CD4-positive, alpha-beta T cell (primary cell): Measurements from ENCODE around the gene PABPN1. TPM values are rescaled to one million over a fixed set of nuclear protein-coding genes. Genes with fewer than 3 reads are reported as not detected.

ENCODE experiments used
- ATAC-seq: fragments of 200-7000 bp; cut with Tn5 transposase; one replicate; pipeline ENCODE4 v1.10.0; 2022; ENCODE audit warnings: mild to moderate bottlenecking; ENCODE audit not compliant: poor library complexity
- CTCF ChIA-PET: fragments of 350-600 bp; sonication (Branson Sonifier 250); formaldehyde crosslinking; loops from one replicate; lab custom pipeline; 2021; ENCODE audit warnings: antibody characterized with exemption, inconsistent platforms; lab: Charles Lee
- POLR2A ChIA-PET: fragments of 350-600 bp; sonication (Branson Sonifier 250); formaldehyde crosslinking; loops from one replicate; lab custom pipeline; 2021; ENCODE audit warnings: antibody characterized with exemption, inconsistent platforms; lab: Charles Lee
- DNase-seq, 14 experiments: peaks; one replicate each; pipeline ENCODE4 v3.0.0-alpha.2; 2013 to 2020; ENCODE audit warnings: mixed read lengths in 2 of 14
- H3K27ac ChIP-seq, 2 donors: one replicate each; pipeline versions ENCODE4 v1.5.1 to v1.7.0; 2013; ENCODE audit warnings: low read length in 2 of 2, low read depth in 1 of 2, mild to moderate bottlenecking in 1 of 2
- H3K27me3 ChIP-seq, 2 experiments: 1 replicate in 1 of 2; 2 replicates in 1 of 2; pipeline versions ENCODE4 v1.6.1 to v1.7.0; 2013; ENCODE audit warnings: low read length in 2 of 2, control low read depth in 1 of 2, mild to moderate bottlenecking in 1 of 2, moderate library complexity in 1 of 2; ENCODE audit not compliant: insufficient read depth in 2 of 2, control insufficient read depth in 1 of 2
- H3K36me3 ChIP-seq: one replicate; pipeline ENCODE4 v1.6.1; 2013; ENCODE audit warnings: low read length, control low read depth; ENCODE audit not compliant: insufficient read depth
- H3K4me1 ChIP-seq: one replicate; pipeline ENCODE4 v1.6.1; 2013; ENCODE audit warnings: low read length, control low read depth; ENCODE audit not compliant: insufficient read depth
- H3K4me3 ChIP-seq: one replicate; pipeline ENCODE4 v1.5.1; 2013; ENCODE audit warnings: mild to moderate bottlenecking, low read length, moderate library complexity
- H3K9me3 ChIP-seq, 2 experiments: 1 replicate in 1 of 2; 2 replicates in 1 of 2; pipeline versions ENCODE4 v1.6.1 to v1.7.0; 2013; ENCODE audit warnings: low read length in 2 of 2, mild to moderate bottlenecking in 2 of 2, control low read depth in 1 of 2, moderate library complexity in 1 of 2; ENCODE audit not compliant: control insufficient read depth in 1 of 2, insufficient read depth in 1 of 2
- H3K27ac Mint-ChIP-seq: one replicate; pipeline ENCODE4 v1.8.0; 2020; ENCODE audit warnings: mixed read lengths
- H3K27me3 Mint-ChIP-seq: one replicate; pipeline ENCODE4 v1.8.0; 2021; ENCODE audit warnings: mixed read lengths
- H3K36me3 Mint-ChIP-seq: one replicate; pipeline ENCODE4 v1.8.0; 2021; ENCODE audit warnings: low read depth, mixed read lengths
- H3K4me1 Mint-ChIP-seq: one replicate; pipeline ENCODE4 v1.8.0; 2021; ENCODE audit warnings: low read depth, mixed read lengths
- H3K4me3 Mint-ChIP-seq: one replicate; pipeline ENCODE4 v1.8.0; 2020; ENCODE audit warnings: mild to moderate bottlenecking, mixed read lengths
- H3K9me3 Mint-ChIP-seq: one replicate; pipeline ENCODE4 v1.8.0; 2020; ENCODE audit warnings: mixed read lengths
- CTCF ChIP-seq: fragments of 200-600 bp; IDR thresholded peaks from one replicate; pipeline ENCODE4 v1.8.0; 2022; ENCODE audit warnings: antibody characterized with exemption, mild to moderate bottlenecking
- intact Hi-C, 2 experiments: fragments of 100-400 bp; cut with DNase I in 1 of 2; cut with micrococcal nuclease in 1 of 2; formaldehyde crosslinking; loops; one replicate each; pipeline versions ENCODE4 v1.15.1 to v1.9.0; 2023 to 2025; cut with DNase I, micrococcal nuclease
- total RNA-seq, 174 experiments: library from RNA in 2 of 174; stranded (reverse) in 2 of 174; gene quantifications; one replicate each; pipeline ENCODE4 v1.2.3 and lab custom pipeline; 2021 to 2026

Gene PABPN1
- total RNA-seq, 2 experiments from 2014 or later = 188 to 195 TPM

GRCh38 chr14:23352506-23353432 lies 31.5 kb downstream of the PABPN1 start, which contains the start of gene SLC22A17:
Gene SLC22A17, minus strand, starts transcription at chr14:23352887.
- Mint-ChIP-seq H3K9me3 (no peaks in the 10 kb centered on the region), H3K36me3 (no peaks in the 10 kb centered on the region), H3K4me1 (peaks cover 5% of the 10 kb centered on the region), H3K4me3 (peak within 1 kb of the TSS; percentile 86), H3K27me3 (peaks cover 48% of the 10 kb centered on the region), H3K27ac (peak within 1 kb of the TSS; percentile 26)
- intact Hi-C loops = no loop called here
- peak; percentile 23 to 86 (median 61) for DNase-seq
- peaks cover 15% of the 10 kb centered on the region for H3K4me1 ChIP-seq
- peaks cover 4 to 21% of the 10 kb centered on the region in 2 experiments for H3K27me3 ChIP-seq
- no peak within 1 kb of the TSS for H3K27ac ChIP-seq
- ATAC-seq = peak; percentile 95
- ChIA-PET CTCF (interaction anchor here (1.2 kb wide), 1 partner anchor 207 kb away, joined by 3 read pairs; no protein-coding TSS in a partner anchor), POLR2A (interaction anchor here (1.0 to 2.8 kb wide), 5 partner anchors 10 to 258 kb away, joined by 3 to 21 read pairs (median 4); partner anchors contain the start of genes ACIN1, C14orf119 and PABPN1)
- H3K36me3 ChIP-seq = no peaks in the 10 kb centered on the region
- no peak for TF ChIP-seq CTCF
- H3K9me3 ChIP-seq = peaks cover 0 to 3% of the 10 kb centered on the region in 2 experiments
- H3K4me3 ChIP-seq = peak within 1 kb of the TSS; percentile 59

- Mint-ChIP-seq H3K4me1 (peaks cover 5% of the 10 kb centered on the region), H3K27me3 (peaks cover 48% of the 10 kb centered on the region), H3K4me3 (peak overlapping the region; percentile 86), H3K27ac (peak overlapping the region; percentile 26), H3K36me3 (no peaks in the 10 kb centered on the region), H3K9me3 (no peaks in the 10 kb centered on the region)
- Histone ChIP-seq H3K4me1 (peaks cover 15% of the 10 kb centered on the region), H3K27me3 (peaks cover 4 to 21% of the 10 kb centered on the region in 2 experiments), H3K4me3 (no peak overlapping the region), H3K36me3 (no peaks in the 10 kb centered on the region), H3K9me3 (peaks cover 0 to 3% of the 10 kb centered on the region in 2 experiments), H3K27ac (no peak overlapping the region)
- no peak for DNase-seq
- ChIA-PET CTCF (interaction anchor here (1.2 kb wide), 1 partner anchor 206 kb away, joined by 3 read pairs; no protein-coding TSS in a partner anchor), POLR2A (interaction anchor here (2.8 kb wide), 1 partner anchor 32 kb away, joined by 21 read pairs; the partner anchor contains the start of gene PABPN1)
- intact Hi-C loops = no loop called here
- no peak for ATAC-seq
- TF ChIP-seq CTCF = no peak
Observed at GRCh38 chr14:23353433-23353780, 32.1 kb downstream of the PABPN1 start.

- POLR2A ChIA-PET = no interaction called here
- CTCF ChIA-PET = no interaction called here
- Histone ChIP-seq H3K36me3 (no peaks in the 10 kb centered on the region), H3K4me3 (no peak overlapping the region), H3K27me3 (peaks cover 4 to 21% of the 10 kb centered on the region in 2 experiments), H3K4me1 (peaks cover 15% of the 10 kb centered on the region), H3K9me3 (peaks cover 0 to 3% of the 10 kb centered on the region in 2 experiments), H3K27ac (no peak overlapping the region)
- Mint-ChIP-seq H3K9me3 (no peaks in the 10 kb centered on the region), H3K4me3 (no peak overlapping the region), H3K36me3 (no peaks in the 10 kb centered on the region), H3K27ac (no peak overlapping the region), H3K27me3 (peaks cover 48% of the 10 kb centered on the region), H3K4me1 (peaks cover 5% of the 10 kb centered on the region)
- intact Hi-C loops = no loop called here
- no peak for DNase-seq
- no peak for ATAC-seq
- TF ChIP-seq CTCF = no peak
Observed at GRCh38 chr14:23354990-23355389, 33.7 kb downstream of the PABPN1 start.
